HG03039 (cell line): ENCODE data around the gene CTTNBP2.

Source experiments
- ATAC-seq: cut with Tn5 transposase; IDR thresholded peaks from one replicate; pipeline ENCODE4 v1.9.1; 2021; ENCODE audit warnings: mild to moderate bottlenecking, moderate library complexity; ENCODE audit not compliant: unreplicated experiment

CTTNBP2 gene

GRCh38 chr7:117665368-117665767 is 207.9 kb downstream of the CTTNBP2 start:
- ATAC-seq, result no peak

GRCh38 chr7:117664047-117664446 is 209.2 kb downstream of the CTTNBP2 start:
- no peak for ATAC-seq

- ATAC-seq, result no peak
These were observed 211.9 kb downstream of the CTTNBP2 start for GRCh38 chr7:117661328-117661727.
